GM12878 (cell line): ENCODE results near the gene SSB.

Source experiments
- EZH2 ChIP-seq: IDR thresholded peaks from 2 replicates; pipeline ENCODE4 v1.6.1; 2012; ENCODE audit warnings: low read depth, mild to moderate bottlenecking, control low read depth, inconsistent platforms, low read length, borderline replicate concordance; ENCODE audit not compliant: control insufficient read depth
- POLR2A ChIP-seq: IDR thresholded peaks from 2 replicates; pipeline ENCODE4 v1.6.1; 2011; ENCODE audit warnings: low read depth, mild to moderate bottlenecking, low read length

- TF ChIP-seq EZH2 (no peak), POLR2A (no peak)
Measured at GRCh38 chr2:169798397-169798717, 314 bp upstream of the SSB start.
